ENCODE measurements around the gene HJURP. TPM values are rescaled to one million over a fixed set of nuclear protein-coding genes. Genes with fewer than 3 reads are reported as not detected.

HJURP gene
- total RNA-seq, 1 donor from 2014 or later, result under 0.01 TPM

- FAIRE-seq, result no peak
- H3K27me3 ChIP-seq (ENCODE audit: control insufficient read depth, insufficient read depth, low read length), result no peaks in the 10 kb centered on the region
- H3K4me3 ChIP-seq (ENCODE audit: low read depth, low read length), result no peak overlapping the region
- TF ChIP-seq CTCF (IDR thresholded peaks at IDR 0.05; ENCODE audit: insufficient read depth, low read length, severe bottlenecking), result no peak
- DNase-seq (ENCODE audit: low read depth), result no peak
- no peaks in the 10 kb centered on the region for H3K36me3 ChIP-seq (ENCODE audit: control insufficient read depth, insufficient read depth, low read length)
Observed at GRCh38 chr2:233835230-233836186, 18.8 kb downstream of the HJURP start.

DNA sequence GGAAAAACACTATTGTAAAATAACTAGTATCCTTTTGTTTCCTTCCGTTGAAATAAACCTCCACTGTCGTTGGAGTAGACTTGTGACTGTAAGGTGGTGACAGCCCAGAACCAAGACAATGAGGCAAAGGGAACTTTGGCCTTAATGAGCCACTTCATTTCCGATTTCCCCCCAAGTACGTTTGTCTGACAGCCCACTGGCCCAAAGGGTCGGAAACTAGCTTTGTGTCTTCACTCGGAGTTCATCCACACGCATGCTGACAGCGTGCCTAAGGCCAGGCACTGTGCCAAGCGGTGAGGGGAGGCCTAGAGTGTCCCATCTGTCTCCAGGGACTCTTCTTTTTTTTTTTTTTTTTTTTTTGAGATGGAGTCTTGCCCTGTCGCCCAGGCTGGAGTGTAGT, 21.0 kb downstream of the HJURP start:
- no peak overlapping the region for H3K4me3 ChIP-seq (ENCODE audit: low read depth, low read length)
- DNase-seq (ENCODE audit: low read depth), result no peak

DNA sequence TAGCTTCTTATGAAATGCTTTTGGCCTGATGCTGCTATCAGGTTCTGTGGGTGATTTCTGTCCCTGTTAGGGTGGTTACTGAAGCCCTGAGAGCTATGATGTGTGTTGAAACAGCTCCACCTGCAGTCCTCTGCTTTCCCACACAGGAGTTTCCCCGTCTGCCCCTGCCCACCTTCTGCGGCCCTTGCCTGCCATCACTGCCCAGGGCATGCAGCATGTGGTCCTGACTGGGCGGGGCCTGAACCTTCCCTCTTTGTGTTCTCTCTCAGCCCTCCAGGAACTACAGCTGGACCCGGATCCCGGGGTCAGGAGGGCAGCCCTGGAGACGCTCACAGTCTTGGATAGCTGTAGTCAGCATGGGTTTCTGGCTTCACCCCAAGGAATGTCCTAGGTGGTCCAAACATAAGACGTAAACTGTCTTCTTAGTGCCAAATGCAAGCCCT, 21.4 kb downstream of the HJURP start:
- no peaks in the 10 kb centered on the region for H3K36me3 ChIP-seq (ENCODE audit: control insufficient read depth, insufficient read depth, low read length)
- no peaks in the 10 kb centered on the region for H3K27me3 ChIP-seq (ENCODE audit: control insufficient read depth, insufficient read depth, low read length)
- FAIRE-seq (peak; percentile 23), DNase-seq (ENCODE audit: low read depth) (peak; percentile 71)
- TF ChIP-seq CTCF (IDR thresholded peaks at IDR 0.05; ENCODE audit: insufficient read depth, low read length, severe bottlenecking), result peak; percentile 79
- H3K4me3 ChIP-seq (ENCODE audit: low read depth, low read length), result no peak overlapping the region

More for the DNA sequence above, 21.0 kb downstream of the HJURP start:
- no peak for TF ChIP-seq CTCF (IDR thresholded peaks at IDR 0.05; ENCODE audit: insufficient read depth, low read length, severe bottlenecking)
- Histone ChIP-seq H3K36me3 (ENCODE audit: control insufficient read depth, insufficient read depth, low read length) (no peaks in the 10 kb centered on the region), H3K27me3 (ENCODE audit: control insufficient read depth, insufficient read depth, low read length) (no peaks in the 10 kb centered on the region)
- FAIRE-seq, result no peak

GRCh38 chr2:233832414-233832813, 21.9 kb downstream of the HJURP start:
- FAIRE-seq (no peak), DNase-seq (ENCODE audit: low read depth) (peak; percentile 20)
- Histone ChIP-seq H3K36me3 (ENCODE audit: control insufficient read depth, insufficient read depth, low read length) (no peaks in the 10 kb centered on the region), H3K4me3 (ENCODE audit: low read depth, low read length) (no peak overlapping the region), H3K27me3 (ENCODE audit: control insufficient read depth, insufficient read depth, low read length) (no peaks in the 10 kb centered on the region)
- TF ChIP-seq CTCF (IDR thresholded peaks at IDR 0.05; ENCODE audit: insufficient read depth, low read length, severe bottlenecking), result no peak

GRCh38 chr2:233831861-233832260, 22.5 kb downstream of the HJURP start:
- H3K4me3 ChIP-seq (ENCODE audit: low read depth, low read length), result no peak overlapping the region
- no peaks in the 10 kb centered on the region for H3K36me3 ChIP-seq (ENCODE audit: control insufficient read depth, insufficient read depth, low read length)
- DNase-seq (ENCODE audit: low read depth), result no peak
- no peak for TF ChIP-seq CTCF (IDR thresholded peaks at IDR 0.05; ENCODE audit: insufficient read depth, low read length, severe bottlenecking)
- no peak for FAIRE-seq
- H3K27me3 ChIP-seq (ENCODE audit: control insufficient read depth, insufficient read depth, low read length), result no peaks in the 10 kb centered on the region
